Karpas-422 (cell line): ENCODE results near the gene PPP1R12B. TPM values are rescaled to one million over a fixed set of nuclear protein-coding genes. Genes with fewer than 3 reads are reported as not detected.
"Not testable (repeated sequence)": the region's sequence is repeated elsewhere in the genome, so short reads cannot be mapped to it uniquely, and the experiment has no call there.

Experiments
- DNase-seq: peaks from one replicate; pipeline ENCODE4 v3.0.0-alpha.2; 2015
- H2AFZ ChIP-seq: fragments of 200-600 bp; sonication (generic); 2 replicates; pipeline ENCODE4 v1.6.1; 2014; ENCODE audit warnings: antibody characterized with exemption, low read length, mixed read lengths
- H3K27ac ChIP-seq: fragments of 200-600 bp; sonication (generic); 2 replicates; pipeline ENCODE4 v1.5.1; 2014; ENCODE audit warnings: mild to moderate bottlenecking, low read length, moderate library complexity
- H3K27me3 ChIP-seq: fragments of 200-600 bp; sonication (generic); 2 replicates; pipeline ENCODE4 v1.6.1; 2014; ENCODE audit warnings: low read length, mixed read lengths
- H3K36me3 ChIP-seq: fragments of 200-600 bp; sonication (generic); 2 replicates; pipeline ENCODE4 v1.6.1; 2014; ENCODE audit warnings: low read length, mixed read lengths; ENCODE audit not compliant: insufficient read depth
- H3K4me1 ChIP-seq: fragments of 200-600 bp; sonication (generic); 2 replicates; pipeline ENCODE4 v1.6.1; 2014; ENCODE audit warnings: mild to moderate bottlenecking, low read length, mixed read lengths
- H3K4me2 ChIP-seq: fragments of 200-600 bp; sonication (generic); 2 replicates; pipeline ENCODE4 v1.6.1; 2014; ENCODE audit warnings: low read length, low read depth, mild to moderate bottlenecking; ENCODE audit not compliant: poor library complexity, severe bottlenecking
- H3K4me3 ChIP-seq: fragments of 200-600 bp; sonication (generic); 2 replicates; pipeline ENCODE4 v1.5.1; 2014; ENCODE audit warnings: mild to moderate bottlenecking, antibody characterized with exemption, low read length, mixed read lengths
- H3K79me2 ChIP-seq: fragments of 200-600 bp; sonication (generic); 2 replicates; pipeline ENCODE4 v1.6.1; 2014; ENCODE audit warnings: mild to moderate bottlenecking, low read length, mixed read lengths
- H3K9ac ChIP-seq: fragments of 200-600 bp; sonication (generic); 2 replicates; pipeline ENCODE4 v1.6.0; 2014; ENCODE audit warnings: low read length
- H3K9me2 ChIP-seq: fragments of 200-600 bp; sonication (generic), shearing (Covaris generic); replicated peaks from 2 replicates; pipeline ENCODE4 v1.6.0; 2014; ENCODE audit warnings: mild to moderate bottlenecking, low read length, moderate library complexity; ENCODE audit not compliant: insufficient read depth
- H3K9me3 ChIP-seq: fragments of 300-700, 200-600 bp; sonication (generic); 2 replicates; pipeline ENCODE4 v1.6.1; 2014; ENCODE audit warnings: low read length, mixed read lengths
- H4K20me1 ChIP-seq: fragments of 200-600 bp; sonication (generic); 2 replicates; pipeline ENCODE4 v1.6.1; 2014; ENCODE audit warnings: mild to moderate bottlenecking, antibody characterized with exemption, low read length, low read depth; ENCODE audit not compliant: insufficient read depth
- total RNA-seq: library from RNA; depleted of rRNA; stranded (reverse); fragments of >200 nt; shearing (Covaris generic); gene quantifications from 2 replicates; pipeline ENCODE4 v1.2.3, GENCODE V29; 2014; ENCODE audit warnings: low replicate concordance

PPP1R12B gene
- total RNA-seq, 1 experiment from 2014 or later, result 8.4 TPM

- no peaks in the 10 kb centered on the region for H3K4me1 ChIP-seq
- DNase-seq, result no peak
- no peak overlapping the region for H2AFZ ChIP-seq
- H3K27me3 ChIP-seq, result no peaks in the 10 kb centered on the region
- H3K36me3 ChIP-seq, result no peaks in the 10 kb centered on the region
- H3K9me3 ChIP-seq, result no peaks in the 10 kb centered on the region
- no peaks in the 10 kb centered on the region for H4K20me1 ChIP-seq
- no peaks in the 10 kb centered on the region for H3K79me2 ChIP-seq
- H3K9ac ChIP-seq, result no peak overlapping the region
- H3K27ac ChIP-seq, result no peak overlapping the region
- no peak overlapping the region for H3K4me3 ChIP-seq
- no peaks in the 10 kb centered on the region for H3K9me2 ChIP-seq
- H3K4me2 ChIP-seq, result no peak overlapping the region
Observed at GRCh38 chr1:202600432-202601041, 252.0 kb downstream of the PPP1R12B start.

GRCh38 chr1:202603435-202603834, 254.9 kb downstream of the PPP1R12B start:
- Histone ChIP-seq H3K4me2 (no peak overlapping the region), H3K9me2 (no peaks in the 10 kb centered on the region), H3K9me3 (no peaks in the 10 kb centered on the region), H3K27me3 (no peaks in the 10 kb centered on the region), H3K9ac (no peak overlapping the region), H3K4me1 (no peaks in the 10 kb centered on the region), H3K4me3 (no peak overlapping the region), H4K20me1 (no peaks in the 10 kb centered on the region), H3K27ac (no peak overlapping the region), H2AFZ (no peak overlapping the region), H3K36me3 (no peaks in the 10 kb centered on the region), H3K79me2 (no peaks in the 10 kb centered on the region)
- no peak for DNase-seq

- no peak overlapping the region for H3K4me3 ChIP-seq
- no peak for DNase-seq
- no peaks in the 10 kb centered on the region for H3K36me3 ChIP-seq
- H3K9me2 ChIP-seq, result no peaks in the 10 kb centered on the region
- no peak overlapping the region for H3K27ac ChIP-seq
- H3K9me3 ChIP-seq, result no peaks in the 10 kb centered on the region
- H2AFZ ChIP-seq, result no peak overlapping the region
- no peak overlapping the region for H3K4me2 ChIP-seq
- no peak overlapping the region for H3K9ac ChIP-seq
- no peaks in the 10 kb centered on the region for H3K27me3 ChIP-seq
- H3K4me1 ChIP-seq, result no peaks in the 10 kb centered on the region
- no peaks in the 10 kb centered on the region for H3K79me2 ChIP-seq
- H4K20me1 ChIP-seq, result no peaks in the 10 kb centered on the region
Observed at GRCh38 chr1:202605515-202605914, 257.0 kb downstream of the PPP1R12B start.

GRCh38 chr1:202612036-202612435, 263.5 kb downstream of the PPP1R12B start:
- not testable (repeated sequence) for H3K4me2 ChIP-seq, H3K79me2 ChIP-seq, H3K27ac ChIP-seq, H3K9me2 ChIP-seq, DNase-seq, H3K36me3 ChIP-seq, H3K4me1 ChIP-seq, H3K27me3 ChIP-seq, H4K20me1 ChIP-seq, H3K4me3 ChIP-seq, H3K9me3 ChIP-seq, H3K9ac ChIP-seq, H2AFZ ChIP-seq

- no peak overlapping the region for H2AFZ ChIP-seq
- no peaks in the 10 kb centered on the region for H3K27me3 ChIP-seq
- no peaks in the 10 kb centered on the region for H3K9me3 ChIP-seq
- H3K4me2 ChIP-seq, result no peak overlapping the region
- H3K79me2 ChIP-seq, result no peaks in the 10 kb centered on the region
- H3K36me3 ChIP-seq, result no peaks in the 10 kb centered on the region
- H3K9me2 ChIP-seq, result no peaks in the 10 kb centered on the region
- no peak for DNase-seq
- H3K4me3 ChIP-seq, result no peak overlapping the region
- no peak overlapping the region for H3K27ac ChIP-seq
- no peak overlapping the region for H3K9ac ChIP-seq
- no peaks in the 10 kb centered on the region for H4K20me1 ChIP-seq
- no peaks in the 10 kb centered on the region for H3K4me1 ChIP-seq
Observed at GRCh38 chr1:202613571-202613970, 265.1 kb downstream of the PPP1R12B start.

GRCh38 chr1:202614363-202615207, 266.1 kb downstream of the PPP1R12B start:
- H3K4me1 ChIP-seq, H3K27ac ChIP-seq, DNase-seq, H3K36me3 ChIP-seq, H3K9ac ChIP-seq, H3K4me2 ChIP-seq, H2AFZ ChIP-seq, H4K20me1 ChIP-seq, H3K27me3 ChIP-seq, H3K79me2 ChIP-seq, H3K9me3 ChIP-seq, H3K4me3 ChIP-seq, H3K9me2 ChIP-seq: not testable (repeated sequence)

- not testable (repeated sequence) for DNase-seq, H2AFZ ChIP-seq, H3K36me3 ChIP-seq, H4K20me1 ChIP-seq, H3K4me3 ChIP-seq, H3K27me3 ChIP-seq, H3K9me3 ChIP-seq, H3K4me1 ChIP-seq, H3K9me2 ChIP-seq, H3K4me2 ChIP-seq, H3K27ac ChIP-seq, H3K9ac ChIP-seq, H3K79me2 ChIP-seq
Observed at GRCh38 chr1:202615208-202615500, 266.7 kb downstream of the PPP1R12B start.

- Histone ChIP-seq H3K9me3 (no peaks in the 10 kb centered on the region), H4K20me1 (no peaks in the 10 kb centered on the region), H3K27me3 (no peaks in the 10 kb centered on the region), H3K4me3 (no peak overlapping the region), H3K27ac (no peak overlapping the region), H3K9me2 (no peaks in the 10 kb centered on the region), H2AFZ (no peak overlapping the region), H3K36me3 (no peaks in the 10 kb centered on the region), H3K9ac (no peak overlapping the region), H3K79me2 (no peaks in the 10 kb centered on the region), H3K4me1 (no peaks in the 10 kb centered on the region), H3K4me2 (no peak overlapping the region)
- no peak for DNase-seq
Observed at GRCh38 chr1:202615501-202616354, 267.2 kb downstream of the PPP1R12B start.
